ENCODE results near the gene FXYD3.
A peak's percentile ranks its signal among the peaks of the same experiment; 100 is the strongest.

Gene FXYD3

DNA sequence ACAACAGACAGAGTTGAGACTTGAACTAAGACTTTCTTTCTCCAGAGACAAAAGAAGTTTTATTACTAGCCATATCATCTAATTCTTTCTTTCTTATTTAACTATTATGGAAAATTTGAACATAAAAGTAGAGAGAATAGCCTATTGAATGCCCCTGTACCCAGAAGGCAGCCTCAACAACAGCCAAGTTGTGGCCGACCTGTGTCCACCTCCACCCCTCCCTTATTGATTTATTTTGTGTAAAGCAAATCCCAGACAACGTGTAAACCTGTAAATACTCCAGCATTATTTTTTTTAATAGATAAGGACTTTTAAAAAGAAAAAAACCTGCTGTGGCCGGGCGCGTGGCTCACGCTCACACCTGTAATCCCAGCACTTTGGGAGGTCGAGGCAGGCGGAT, 26.1 kb upstream of the FXYD3 start:
- peaks cover 12 to 74% (median 57%) of the 10 kb centered on the region in 10 experiments for H3K4me1 ChIP-seq
- no peak overlapping the region for H3K9ac ChIP-seq
- no peaks in the 10 kb centered on the region for H3K9me3 ChIP-seq (replicated peaks in 1 of 11)
- H3K4me2 ChIP-seq, result peak overlapping the region in 2 of 11 experiments; percentile 88 to 94; a peak in 2 of 22 replicates
- H4K20me1 ChIP-seq, result no peaks in the 10 kb centered on the region
- no peak for TF ChIP-seq Cebpa-rat (IDR thresholded peaks at IDR 0.05)
- no peak overlapping the region for H3K27ac ChIP-seq
- no peak overlapping the region for H3K4me3 ChIP-seq
- peaks cover 0 to 12% (median 0%) of the 10 kb centered on the region in 11 experiments; a peak in 4 of 22 replicates for H3K27me3 ChIP-seq
- no peaks in the 10 kb centered on the region for H3K36me3 ChIP-seq

DNA sequence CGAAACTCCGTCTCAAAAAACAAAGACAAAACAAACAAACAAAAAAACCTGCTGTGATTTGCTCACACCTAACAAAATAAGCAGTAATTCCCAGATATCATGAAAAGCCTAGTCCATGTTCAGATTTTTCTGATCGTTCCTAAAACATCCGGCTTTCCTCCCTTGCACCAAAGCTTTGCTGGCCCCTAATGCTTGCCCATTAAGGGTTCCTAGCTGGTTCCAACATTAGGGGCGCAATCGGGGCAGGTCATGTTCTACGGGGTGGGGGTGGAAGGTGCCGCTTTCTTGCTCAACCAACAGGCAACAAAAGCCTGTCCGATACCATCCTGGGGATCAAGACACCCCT, 25.5 kb upstream of the FXYD3 start:
- H4K20me1 ChIP-seq, result no peaks in the 10 kb centered on the region
- TF ChIP-seq Cebpa-rat (IDR thresholded peaks at IDR 0.05), result no peak; a peak in 1 of 22 replicates
- H3K9ac ChIP-seq, result no peak overlapping the region
- H3K27ac ChIP-seq, result no peak overlapping the region
- H3K4me2 ChIP-seq, result peak overlapping the region in 4 of 11 experiments; percentile 10 to 94 (median 27); a peak in 4 of 22 replicates
- H3K27me3 ChIP-seq, result peaks cover 0 to 12% (median 0%) of the 10 kb centered on the region in 11 experiments; a peak in 4 of 22 replicates
- H3K4me3 ChIP-seq, result no peak overlapping the region
- no peaks in the 10 kb centered on the region for H3K9me3 ChIP-seq (replicated peaks in 1 of 11)
- no peaks in the 10 kb centered on the region for H3K36me3 ChIP-seq
- peaks cover 12 to 68% (median 51%) of the 10 kb centered on the region in 10 experiments for H3K4me1 ChIP-seq

GRCh38 chr19:35090506-35091214, 25.0 kb upstream of the FXYD3 start:
- no peaks in the 10 kb centered on the region for H3K36me3 ChIP-seq
- H3K4me2 ChIP-seq, result peak overlapping the region; percentile 17 to 94 (median 65); a peak in 21 of 22 replicates
- H3K9ac ChIP-seq, result peak overlapping the region in 2 of 11 experiments; percentile 33 to 44; a peak in 1 of 22 replicates
- H3K27me3 ChIP-seq, result peaks cover 0 to 12% (median 0%) of the 10 kb centered on the region in 11 experiments; a peak in 4 of 22 replicates
- H3K27ac ChIP-seq, result no peak overlapping the region
- no peaks in the 10 kb centered on the region for H4K20me1 ChIP-seq
- H3K9me3 ChIP-seq (replicated peaks in 1 of 11), result no peaks in the 10 kb centered on the region
- no peak for TF ChIP-seq Cebpa-rat (IDR thresholded peaks at IDR 0.05)
- H3K4me3 ChIP-seq, result no peak overlapping the region
- peaks cover 12 to 63% (median 47%) of the 10 kb centered on the region in 10 experiments for H3K4me1 ChIP-seq

DNA sequence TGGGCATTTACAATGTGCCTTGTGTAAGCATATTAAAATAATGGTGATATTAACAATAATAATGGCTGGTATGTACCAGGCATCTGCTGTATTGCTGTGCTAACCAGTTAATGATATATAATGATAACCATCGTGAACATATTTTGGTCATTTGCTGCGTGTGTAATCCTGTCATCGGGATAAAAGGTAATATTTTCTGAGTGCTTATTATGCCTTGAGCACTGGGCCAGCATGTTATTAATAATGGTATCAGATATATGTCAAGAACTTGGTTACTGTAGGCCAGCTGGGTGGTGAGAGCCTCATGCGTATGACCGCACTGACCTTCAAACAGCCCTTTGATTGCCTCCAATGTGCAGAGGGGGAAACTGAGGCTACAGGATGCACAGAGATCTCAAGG, 22.2 kb upstream of the FXYD3 start:
- Histone ChIP-seq H3K9ac (no peak overlapping the region), H3K27ac (no peak overlapping the region), H3K4me3 (no peak overlapping the region), H3K9me3 (replicated peaks in 1 of 11) (no peaks in the 10 kb centered on the region), H4K20me1 (no peaks in the 10 kb centered on the region), H3K27me3 (no peaks in the 10 kb centered on the region), H3K36me3 (no peaks in the 10 kb centered on the region), H3K4me2 (no peak overlapping the region), H3K4me1 (peaks cover 9 to 41% (median 26%) of the 10 kb centered on the region in 10 experiments)
- no peak for TF ChIP-seq Cebpa-rat (IDR thresholded peaks at IDR 0.05)

DNA sequence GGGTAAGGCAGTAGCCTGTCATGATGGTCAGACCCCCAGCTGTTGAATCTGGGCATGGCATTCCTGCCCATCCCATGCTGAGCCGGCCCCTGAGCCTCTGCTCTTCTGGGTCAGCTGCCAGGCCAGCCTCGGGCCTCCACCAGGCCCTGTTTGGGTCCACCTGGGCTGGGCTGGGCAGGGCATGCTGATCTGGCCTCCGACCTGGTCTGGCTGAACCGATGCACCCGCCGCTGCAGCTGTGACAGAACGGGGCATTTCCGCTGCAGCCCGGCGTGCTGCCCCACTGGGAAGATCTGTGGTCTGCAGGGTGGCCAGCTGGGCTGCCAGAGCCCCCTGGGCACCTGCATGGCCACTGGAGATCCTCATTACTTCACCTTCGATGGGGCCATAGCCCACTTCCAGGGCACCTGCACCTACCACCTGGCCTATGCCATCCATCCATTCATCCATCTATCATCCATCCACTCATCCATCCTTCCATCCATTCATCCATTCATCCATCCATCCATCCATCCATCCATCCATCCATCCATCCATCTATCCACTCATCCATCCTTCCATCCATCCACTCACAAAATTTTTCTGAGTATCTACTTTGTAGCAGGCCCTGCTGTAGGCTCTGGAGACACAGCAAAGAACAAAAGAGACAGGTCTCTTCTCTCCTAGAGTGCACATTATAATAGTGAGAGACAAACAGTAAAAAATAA, 21.5 kb upstream of the FXYD3 start:
- H4K20me1 ChIP-seq, result no peaks in the 10 kb centered on the region
- TF ChIP-seq Cebpa-rat (IDR thresholded peaks at IDR 0.05), result no peak
- no peaks in the 10 kb centered on the region for H3K9me3 ChIP-seq (replicated peaks in 1 of 11)
- no peaks in the 10 kb centered on the region for H3K36me3 ChIP-seq
- no peak overlapping the region for H3K9ac ChIP-seq
- H3K4me3 ChIP-seq, result no peak overlapping the region
- no peak overlapping the region for H3K27ac ChIP-seq
- H3K27me3 ChIP-seq, result no peaks in the 10 kb centered on the region
- H3K4me1 ChIP-seq, result peaks cover 5 to 41% (median 26%) of the 10 kb centered on the region in 10 experiments; a peak in 18 of 20 replicates
- no peak overlapping the region for H3K4me2 ChIP-seq

GRCh38 chr19:35094656-35095055, 21.0 kb upstream of the FXYD3 start:
- Histone ChIP-seq H3K4me3 (no peak overlapping the region), H3K4me2 (no peak overlapping the region), H4K20me1 (no peaks in the 10 kb centered on the region), H3K9ac (no peak overlapping the region), H3K9me3 (replicated peaks in 1 of 11) (no peaks in the 10 kb centered on the region), H3K4me1 (peaks cover 5 to 41% (median 29%) of the 10 kb centered on the region in 10 experiments; a peak in 17 of 20 replicates), H3K27ac (no peak overlapping the region), H3K27me3 (no peaks in the 10 kb centered on the region), H3K36me3 (no peaks in the 10 kb centered on the region)
- no peak for TF ChIP-seq Cebpa-rat (IDR thresholded peaks at IDR 0.05)

GRCh38 chr19:35095667-35096368, 19.8 kb upstream of the FXYD3 start:
- no peaks in the 10 kb centered on the region for H3K36me3 ChIP-seq
- peaks cover 2 to 34% (median 27%) of the 10 kb centered on the region in 10 experiments; a peak in 17 of 20 replicates for H3K4me1 ChIP-seq
- no peaks in the 10 kb centered on the region for H3K27me3 ChIP-seq
- no peak for TF ChIP-seq Cebpa-rat (IDR thresholded peaks at IDR 0.05)
- no peak overlapping the region for H3K4me3 ChIP-seq
- H3K27ac ChIP-seq, result no peak overlapping the region
- H3K9me3 ChIP-seq (replicated peaks in 1 of 11), result no peaks in the 10 kb centered on the region
- peak overlapping the region in 2 of 11 experiments; percentile 18; a peak in 2 of 22 replicates for H3K4me2 ChIP-seq
- no peaks in the 10 kb centered on the region for H4K20me1 ChIP-seq
- H3K9ac ChIP-seq, result no peak overlapping the region

DNA sequence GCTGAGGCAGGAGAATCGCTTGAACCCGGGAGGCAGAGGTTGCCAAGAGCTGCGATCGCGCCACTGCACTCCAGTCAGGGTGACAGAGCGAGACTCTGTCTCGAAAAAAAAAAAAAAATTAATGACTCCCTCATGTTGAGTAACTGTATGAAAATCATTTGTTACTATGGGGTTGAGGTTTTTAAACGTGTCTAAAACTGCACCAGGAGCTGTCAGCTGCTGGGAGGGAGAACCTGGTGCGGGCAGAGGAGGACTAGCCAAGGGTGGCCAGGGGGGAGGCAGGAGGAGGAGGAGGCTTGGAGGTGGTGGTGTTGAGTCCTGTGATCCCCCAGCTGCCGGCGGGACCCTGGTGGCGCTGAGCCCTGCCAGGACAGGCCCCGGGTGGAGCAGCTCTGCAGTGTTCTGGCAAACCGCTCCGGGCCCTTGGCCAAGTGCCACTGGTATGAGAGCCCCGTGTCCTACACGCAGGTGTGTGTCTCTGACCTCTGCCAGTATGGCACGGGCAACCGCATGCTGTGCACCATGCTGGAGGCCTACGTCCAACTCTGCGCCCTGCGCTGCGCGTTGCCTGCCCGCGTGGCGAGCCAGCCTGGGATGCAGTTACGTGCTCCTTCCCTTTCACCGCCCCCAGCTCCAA, 17.1 kb upstream of the FXYD3 start:
- no peaks in the 10 kb centered on the region for H3K9me3 ChIP-seq (replicated peaks in 1 of 11)
- H3K27ac ChIP-seq, result no peak overlapping the region
- H3K9ac ChIP-seq, result no peak overlapping the region; a peak in 1 of 22 replicates
- no peak for TF ChIP-seq Cebpa-rat (IDR thresholded peaks at IDR 0.05)
- H3K27me3 ChIP-seq, result no peaks in the 10 kb centered on the region
- peak overlapping the region in 7 of 11 experiments; percentile 12 to 53 (median 38); a peak in 13 of 22 replicates for H3K4me2 ChIP-seq
- no peaks in the 10 kb centered on the region for H4K20me1 ChIP-seq
- H3K4me1 ChIP-seq, result peaks cover 0 to 27% (median 19%) of the 10 kb centered on the region in 10 experiments; a peak in 12 of 20 replicates
- H3K36me3 ChIP-seq, result no peaks in the 10 kb centered on the region
- no peak overlapping the region for H3K4me3 ChIP-seq

All from BLaER1 treated with 17β-estradiol and CSF1 and Interleukin-3, amounts not matched to agents 10 nM and 100 nM (cell line).